ENCODE data around the gene CCDC89.

The CCDC89 gene

DNA sequence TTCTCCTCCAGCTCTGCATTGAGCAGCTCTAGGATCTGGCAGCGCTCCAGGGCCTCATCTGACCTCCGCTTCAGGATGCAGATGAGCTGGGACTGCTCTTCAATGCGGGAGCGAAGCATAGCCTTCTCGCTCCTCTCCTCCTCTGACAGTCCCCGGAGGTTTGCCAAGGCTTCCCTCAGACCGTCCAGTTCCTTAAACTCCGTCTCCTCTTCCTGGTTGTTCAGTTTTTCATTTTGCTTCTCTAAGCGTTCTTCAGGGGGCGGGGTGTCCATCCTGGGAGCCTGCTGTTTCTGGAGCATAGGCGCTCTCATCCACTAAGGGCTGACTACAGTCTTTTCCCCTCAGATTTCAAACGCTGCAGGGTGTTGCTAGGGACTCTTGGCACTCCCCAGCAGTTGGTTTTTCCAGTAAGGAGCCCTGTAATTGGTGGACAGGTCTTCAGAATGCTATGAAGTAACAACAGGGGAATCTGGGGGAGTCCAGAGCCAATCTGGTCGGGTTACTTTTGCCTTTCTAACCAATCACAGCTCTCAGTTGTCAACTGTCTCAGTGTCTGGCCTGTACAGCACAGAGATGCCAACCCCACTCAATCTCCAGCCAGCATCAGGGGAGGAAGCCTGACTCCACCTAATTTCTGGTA, at the start of gene CCDC89:
Gene CCDC89 (minus strand): TSS at position 376 of the 640 bp plus-strand sequence. CDS start 65 bp downstream, at position 311.
- no peak for DNase-seq (ENCODE audit: low read depth)

DNA sequence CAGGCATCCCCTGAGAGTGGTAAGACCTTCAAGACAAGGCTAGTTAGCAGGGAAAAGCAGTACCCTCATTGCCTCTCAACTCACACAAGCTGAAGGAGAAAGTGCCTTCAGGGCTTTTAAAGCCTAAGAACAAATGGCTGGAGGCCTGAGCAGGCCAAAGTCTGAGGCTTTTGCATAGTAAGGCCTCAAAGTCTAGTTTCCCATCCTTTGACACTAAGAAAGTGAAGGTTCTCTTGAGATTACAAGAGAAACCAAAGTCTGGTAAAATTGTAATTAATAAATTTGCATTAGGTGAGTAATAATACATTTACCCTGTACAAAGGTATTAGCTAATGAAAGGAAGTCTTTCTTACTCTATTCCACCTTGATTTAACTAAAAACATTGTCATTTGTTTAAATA, 47.0 kb upstream of the CCDC89 start:
- DNase-seq (ENCODE audit: low read depth), result no peak

DNA sequence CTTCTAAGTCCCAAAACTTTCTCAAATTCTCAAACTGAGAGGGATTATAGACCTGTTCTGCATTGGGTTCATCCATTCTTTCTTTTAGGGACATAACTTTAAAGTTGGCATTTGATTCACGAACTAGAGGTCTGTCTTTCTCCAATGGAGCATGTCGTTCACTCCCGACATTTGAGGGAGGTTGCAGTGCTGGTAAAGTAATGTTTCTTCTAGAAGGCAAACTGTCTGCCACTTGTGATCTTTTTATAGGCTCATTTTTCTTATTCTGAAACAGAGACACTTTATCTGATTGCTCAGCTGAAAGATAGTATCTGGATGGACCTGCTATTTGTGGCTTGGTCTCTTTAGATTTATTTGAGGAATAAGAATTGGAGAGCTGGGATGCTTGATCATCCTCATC, 40.4 kb upstream of the CCDC89 start:
- no peak for DNase-seq (ENCODE audit: low read depth)

DNA sequence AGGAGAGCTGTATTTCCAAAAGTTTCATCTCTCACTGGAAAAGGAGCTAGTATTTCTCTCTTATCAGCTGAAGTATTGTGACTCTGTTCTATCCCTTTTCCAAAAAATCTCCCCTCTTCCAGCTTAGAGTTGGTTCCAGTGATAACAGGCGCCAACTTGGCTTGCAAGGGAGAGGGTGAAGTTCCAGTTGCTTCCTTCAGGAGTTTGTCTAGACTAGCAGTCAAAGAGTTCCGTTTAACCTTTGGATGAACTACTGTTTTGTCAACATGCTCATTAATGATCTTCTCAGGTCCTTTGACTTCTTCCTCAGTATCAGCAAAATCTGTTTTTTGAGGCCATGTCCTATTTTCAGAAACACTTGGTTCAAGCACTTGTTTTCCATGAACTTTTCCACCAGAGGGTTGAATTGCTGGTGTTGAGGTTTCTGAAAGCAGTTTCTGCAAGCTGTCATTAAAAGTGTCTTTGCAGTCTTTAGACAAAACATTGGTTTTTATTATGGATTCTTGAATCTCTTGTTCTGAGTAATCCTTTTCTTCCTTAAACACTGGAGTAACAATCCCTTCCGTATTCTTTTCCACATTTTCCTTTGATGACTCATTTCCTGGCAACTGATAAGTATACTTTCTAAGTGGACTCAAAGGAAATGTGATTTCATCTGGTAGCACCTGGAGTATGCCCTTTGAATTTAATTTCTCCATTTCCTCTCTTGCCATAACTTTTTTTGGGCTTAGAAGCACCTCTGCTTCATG, 39.7 kb upstream of the CCDC89 start:
- DNase-seq (ENCODE audit: low read depth), result no peak

DNA sequence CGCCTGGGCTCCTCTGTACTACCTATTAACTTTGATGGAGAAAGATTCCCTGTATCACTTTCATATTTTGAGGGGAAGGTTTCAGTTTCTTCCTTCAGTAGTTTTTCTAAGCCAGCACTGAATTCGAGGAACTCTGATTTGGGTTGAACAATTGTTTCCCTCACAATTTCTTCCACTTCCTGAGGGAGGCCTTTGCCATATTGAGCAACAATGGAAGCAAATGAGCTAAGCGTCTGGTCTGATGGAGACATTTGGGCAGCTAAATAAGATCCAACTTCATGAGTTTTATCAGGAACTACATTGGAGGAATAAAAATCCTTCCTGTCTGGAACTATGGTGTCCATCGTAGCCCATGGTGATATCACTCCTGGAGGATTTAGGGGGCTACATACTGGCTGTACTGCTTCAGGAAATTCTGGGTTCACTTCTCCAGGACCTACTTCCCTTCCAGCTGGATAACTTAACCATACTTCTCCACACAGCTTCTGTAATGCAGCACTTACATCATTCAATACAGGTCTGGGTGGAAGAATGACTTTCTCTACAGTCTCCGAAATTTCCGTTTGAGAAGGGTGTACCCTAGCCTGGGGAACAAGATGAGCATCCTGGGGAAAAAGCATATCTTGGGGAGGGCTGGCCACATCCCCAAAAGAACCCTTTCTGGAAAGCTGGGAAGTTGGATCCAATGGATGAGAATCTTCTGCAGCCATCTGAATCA, 38.9 kb upstream of the CCDC89 start:
- DNase-seq (ENCODE audit: low read depth), result no peak

DNA sequence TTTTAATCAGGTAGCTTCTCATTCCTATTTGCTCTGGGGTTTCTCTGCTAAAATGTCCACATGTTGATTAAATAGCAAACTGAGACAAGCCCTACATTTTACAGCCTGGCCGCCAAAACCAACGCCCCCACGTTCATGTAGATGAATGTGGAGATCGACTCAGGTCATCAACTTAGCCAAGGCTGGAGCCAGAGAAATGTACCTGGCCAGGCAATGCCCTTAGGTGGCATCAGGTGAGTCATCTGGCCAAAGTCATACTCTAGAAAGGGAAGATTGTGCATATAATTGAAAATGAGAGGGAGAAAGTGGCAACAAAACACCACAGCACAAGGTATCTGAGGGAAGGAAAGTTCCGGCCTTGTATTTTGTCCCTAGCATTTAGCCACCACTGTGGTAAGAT, 37.1 kb upstream of the CCDC89 start:
- no peak for DNase-seq (ENCODE audit: low read depth)

DNA sequence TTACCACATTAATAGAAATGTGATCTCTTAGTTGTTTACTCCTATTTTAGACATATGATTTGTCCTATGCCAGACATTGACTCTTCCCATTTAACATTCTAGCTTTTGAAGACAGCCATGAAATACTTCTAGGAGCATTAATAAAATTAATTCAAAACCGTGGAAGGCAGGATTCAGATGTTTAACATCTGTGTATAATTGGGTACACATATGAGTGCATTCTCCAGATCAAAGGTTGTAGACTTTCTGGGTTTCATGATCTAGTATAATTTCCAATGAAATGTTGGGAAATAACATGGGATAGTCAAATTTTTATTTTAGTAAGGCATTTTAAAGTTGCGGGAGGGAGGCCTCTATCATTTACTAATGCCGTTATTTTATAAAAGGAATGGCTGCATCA, 35.2 kb upstream of the CCDC89 start:
- DNase-seq (ENCODE audit: low read depth), result no peak

DNA sequence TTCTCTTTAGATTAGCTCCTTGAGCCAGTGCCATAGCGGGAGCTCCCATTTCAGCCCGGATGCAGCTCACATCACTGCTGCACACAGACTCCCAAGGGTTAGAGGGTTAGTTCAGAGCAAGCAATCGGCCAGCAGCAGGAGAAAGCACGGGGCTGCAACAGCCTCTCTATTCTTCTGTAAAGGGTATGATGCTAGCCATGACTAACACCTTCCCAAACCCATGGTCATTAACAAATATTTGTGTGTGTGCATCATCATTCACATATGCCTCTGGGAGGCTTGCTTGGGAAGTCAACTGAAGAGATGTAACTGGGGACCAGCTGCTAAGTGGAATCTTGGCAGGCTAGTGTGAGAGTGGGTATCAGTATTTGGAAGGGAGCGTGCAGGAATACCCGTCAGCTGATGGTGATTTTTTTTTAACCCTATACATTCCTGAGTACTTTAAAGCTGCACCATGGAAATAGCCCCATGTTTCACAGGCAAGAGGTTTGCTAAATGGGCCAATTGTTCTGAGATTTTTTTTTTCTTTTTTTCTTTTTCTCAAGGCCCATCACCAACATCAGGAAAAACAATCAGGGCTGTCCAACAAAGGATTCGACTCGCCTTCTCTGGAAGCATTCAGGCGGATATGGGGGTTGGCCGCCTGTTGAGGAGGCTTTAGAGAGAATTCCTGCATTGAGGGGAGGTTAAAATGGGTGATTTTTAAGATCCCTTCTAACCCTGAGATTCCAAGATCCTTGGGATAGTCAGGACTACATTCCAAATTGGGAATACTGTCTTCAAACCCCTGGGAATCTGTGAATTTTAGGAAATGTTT, 33.2 kb upstream of the CCDC89 start:
- DNase-seq (ENCODE audit: low read depth), result no peak

DNA sequence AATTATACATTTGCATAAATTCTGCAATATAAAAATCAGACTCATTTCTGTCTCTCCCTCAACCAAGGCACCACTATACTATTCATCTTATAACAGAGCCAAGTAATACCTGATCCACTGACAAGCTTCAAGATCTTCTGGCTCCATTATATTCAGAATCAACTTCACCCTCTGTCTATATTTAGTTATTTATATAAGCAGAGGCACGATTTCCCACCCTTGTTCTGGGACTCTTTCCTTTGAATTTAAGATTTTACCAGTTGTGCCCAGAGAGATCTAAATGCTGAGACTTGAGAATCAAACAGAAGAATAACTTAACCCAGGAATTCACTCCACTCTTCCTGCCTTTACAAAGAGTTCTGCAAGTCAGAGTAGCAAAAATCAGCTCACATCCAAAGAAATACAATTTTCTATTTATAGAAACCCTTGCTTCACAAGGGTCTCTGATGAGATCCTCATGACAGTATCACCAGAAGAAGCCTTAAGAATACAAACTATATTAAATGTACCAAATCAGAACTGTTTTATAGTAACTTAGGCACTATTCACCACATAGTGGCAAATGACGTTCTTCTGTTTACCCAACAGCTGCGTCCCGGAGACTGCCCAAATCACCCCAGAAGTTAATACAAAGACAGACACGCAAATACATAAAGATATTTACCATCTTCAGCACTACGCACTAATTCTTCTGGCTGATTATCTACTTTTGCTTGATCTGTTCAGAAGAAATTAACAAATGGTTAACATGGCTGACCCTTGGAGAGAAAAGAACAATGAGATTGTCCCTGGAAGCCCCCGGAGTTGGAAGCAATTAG, 32.3 kb upstream of the CCDC89 start:
- no peak for DNase-seq (ENCODE audit: low read depth)

DNA sequence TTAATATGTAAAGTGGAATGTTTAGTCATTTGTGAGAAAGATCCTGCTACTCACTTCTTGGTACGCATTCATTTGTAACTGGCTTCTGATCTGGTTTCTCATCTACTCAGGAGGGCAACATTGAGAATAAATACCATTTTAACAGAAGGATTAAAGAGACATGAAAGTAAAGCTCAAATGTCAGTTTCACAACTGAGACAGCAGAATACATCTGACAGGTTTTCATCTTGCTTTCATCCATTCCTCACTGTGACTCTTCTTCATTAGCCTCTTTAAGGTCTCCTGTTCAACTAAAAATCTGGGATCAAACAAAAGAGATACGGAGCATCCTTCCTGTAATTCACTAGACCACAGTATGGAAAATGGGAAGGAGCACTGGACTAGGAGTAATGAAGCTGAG, 31.4 kb upstream of the CCDC89 start:
- no peak for DNase-seq (ENCODE audit: low read depth)

DNA sequence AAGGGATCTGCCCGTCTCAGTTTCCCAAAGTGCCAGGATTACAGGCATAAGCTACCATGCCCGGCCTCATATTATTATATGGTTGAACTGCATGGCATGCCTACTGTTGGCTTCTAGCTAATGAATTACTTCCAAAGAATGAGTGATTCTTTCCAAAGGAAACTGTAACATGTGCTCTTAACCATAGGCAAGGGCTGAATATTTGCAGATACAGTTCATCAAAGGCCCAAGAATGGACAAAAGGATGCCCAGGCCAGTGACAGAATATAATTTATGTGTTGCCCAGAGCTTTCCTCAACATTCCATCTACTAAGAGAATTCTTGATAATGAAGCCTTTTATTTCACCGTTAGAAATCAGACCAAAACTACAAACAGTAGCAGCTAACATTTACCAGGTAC, 27.0 kb upstream of the CCDC89 start:
- DNase-seq (ENCODE audit: low read depth), result no peak

DNA sequence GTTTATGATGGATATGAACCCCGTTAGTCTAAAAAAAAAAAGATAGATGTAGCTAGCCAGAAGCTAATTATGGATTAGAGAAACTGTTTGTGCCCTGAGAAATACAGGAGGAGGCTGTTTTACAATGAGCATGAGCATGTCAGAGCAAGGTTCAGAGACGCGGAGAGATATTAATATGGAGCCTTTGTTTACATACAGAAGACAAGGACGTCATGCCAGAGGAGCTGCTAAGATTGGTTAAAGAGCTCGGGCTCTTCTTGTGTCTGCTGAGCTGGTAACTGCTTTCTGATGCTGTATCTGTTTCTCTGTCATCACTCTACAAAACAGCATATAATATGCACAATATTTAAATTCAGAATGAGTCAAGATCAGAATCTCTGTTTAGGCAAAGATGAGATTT, 24.9 kb upstream of the CCDC89 start:
- no peak for DNase-seq (ENCODE audit: low read depth)

DNA sequence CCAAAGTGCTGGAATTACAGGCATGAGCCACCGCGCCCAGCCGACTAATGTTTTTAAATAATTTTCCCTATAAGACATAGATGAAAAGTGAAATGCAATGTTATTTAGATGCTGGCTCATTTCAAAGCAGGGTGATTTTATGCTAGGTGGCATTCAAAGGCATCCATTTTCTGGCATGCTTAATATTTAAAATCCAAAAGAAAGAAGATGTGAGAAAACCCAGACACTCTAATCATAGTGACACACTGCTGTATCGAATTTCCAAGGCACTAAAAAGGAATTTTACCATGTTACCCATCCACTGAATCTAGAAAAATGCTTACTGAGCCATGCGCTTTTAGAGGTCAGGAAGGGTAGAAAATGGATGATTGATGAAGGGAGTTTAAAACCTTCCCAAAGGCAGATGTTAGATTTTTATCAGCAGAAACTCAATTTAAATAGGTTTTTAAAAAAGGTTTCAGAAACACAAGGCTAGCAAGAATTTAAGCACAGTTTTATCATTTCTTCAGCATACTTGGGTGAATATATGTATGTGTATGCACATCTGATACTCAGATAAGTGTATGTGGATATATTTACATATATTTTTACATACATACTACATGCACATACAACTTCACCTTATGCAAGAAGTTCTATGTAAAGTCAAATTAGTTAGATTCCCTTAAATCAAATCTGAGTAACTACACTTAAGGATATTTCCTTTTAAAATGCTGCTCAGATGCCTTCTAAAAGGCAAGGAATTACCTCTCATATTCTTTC, 24.1 kb upstream of the CCDC89 start:
- no peak for DNase-seq (ENCODE audit: low read depth)

DNA sequence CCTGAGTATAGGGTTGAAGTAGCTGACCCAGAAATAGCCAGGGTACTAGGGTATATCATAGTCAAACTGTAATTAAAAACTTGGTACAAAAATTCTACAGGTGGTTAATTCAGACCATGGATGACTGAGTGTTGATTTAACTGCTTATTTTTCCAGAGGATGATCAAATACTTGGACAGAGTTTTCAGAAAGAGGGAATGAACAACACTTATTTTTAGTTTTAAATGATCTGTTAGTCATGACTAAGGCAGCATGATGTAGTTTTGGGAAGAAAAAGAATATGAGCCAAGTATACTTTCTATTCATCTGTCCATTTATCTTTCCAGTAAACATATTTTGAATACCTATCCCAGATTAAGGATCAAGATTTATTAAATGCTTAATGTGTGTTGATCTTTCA, 19.8 kb upstream of the CCDC89 start:
- no peak for DNase-seq (ENCODE audit: low read depth)

DNA sequence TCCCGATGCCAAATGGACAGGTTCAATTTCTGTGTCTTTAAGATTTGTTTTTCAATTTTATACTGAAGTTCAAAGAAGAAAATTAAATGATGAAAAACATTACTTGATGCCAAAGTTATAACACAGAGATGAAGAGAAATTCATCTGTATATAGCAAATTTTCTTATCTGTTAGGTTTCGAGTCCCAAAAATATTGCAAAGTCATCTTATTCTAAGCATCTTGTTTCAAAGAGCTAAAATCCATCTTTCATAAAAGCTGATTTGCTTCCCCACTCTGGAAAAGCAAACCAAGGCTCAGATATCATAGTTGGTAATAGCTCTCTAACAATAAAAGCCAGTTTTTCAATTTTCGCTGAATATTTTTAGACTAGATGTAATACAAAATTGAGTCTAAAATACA, 19.0 kb upstream of the CCDC89 start:
- no peak for DNase-seq (ENCODE audit: low read depth)

DNA sequence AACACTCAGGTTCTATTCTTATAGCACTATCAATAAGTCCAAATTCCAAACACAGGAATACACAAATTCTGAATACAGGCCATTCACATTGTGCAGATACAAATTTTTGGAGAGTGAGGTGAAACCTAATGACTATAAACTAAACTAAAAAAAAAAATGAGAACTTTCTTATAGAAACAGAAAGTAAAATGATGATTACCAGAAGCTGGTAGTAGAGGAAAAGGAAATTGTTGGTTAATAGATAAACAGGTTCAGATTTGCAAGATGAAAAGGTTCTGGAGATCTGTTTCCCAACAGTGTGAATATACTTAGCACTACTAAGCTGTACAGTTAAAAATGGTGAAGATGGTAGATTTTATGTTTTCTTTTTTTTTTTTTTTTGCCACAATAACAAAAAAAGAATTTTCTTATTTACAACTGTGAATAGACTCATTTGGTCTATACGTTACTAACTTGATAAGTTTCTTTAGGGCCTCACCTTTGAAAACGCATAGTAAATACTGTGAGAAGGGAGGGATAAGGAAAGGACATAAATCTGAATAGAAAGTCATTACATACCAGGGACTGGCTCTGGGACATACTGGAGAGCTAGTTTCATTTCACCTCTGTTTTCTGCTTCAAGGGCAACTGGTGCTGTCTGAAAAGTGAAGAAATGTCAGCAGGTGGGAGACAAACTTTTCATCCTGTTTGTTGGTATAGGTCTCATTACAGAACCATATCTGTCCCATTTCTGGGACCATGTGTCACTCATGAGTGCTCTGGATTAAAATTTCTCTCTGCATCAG, 14.2 kb upstream of the CCDC89 start:
- DNase-seq (ENCODE audit: low read depth), result no peak

DNA sequence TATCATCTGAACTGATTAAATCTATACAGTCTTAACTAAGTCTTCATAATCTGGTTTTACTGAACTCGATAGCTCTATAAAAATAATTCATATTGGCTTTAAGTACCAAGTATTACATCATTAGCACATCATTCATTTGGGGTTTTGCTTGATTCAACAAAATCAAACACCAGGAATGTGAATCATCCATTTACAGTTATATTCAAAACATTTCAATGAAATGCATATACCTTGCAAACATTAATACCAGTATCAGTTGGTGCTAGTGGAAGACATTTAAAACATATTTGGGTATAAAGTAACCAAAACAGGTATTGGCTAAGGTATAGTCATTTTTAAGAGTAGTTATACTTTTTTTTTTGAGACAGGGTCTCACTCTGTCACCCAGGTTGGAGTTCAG, 12.2 kb upstream of the CCDC89 start:
- DNase-seq (ENCODE audit: low read depth), result no peak

DNA sequence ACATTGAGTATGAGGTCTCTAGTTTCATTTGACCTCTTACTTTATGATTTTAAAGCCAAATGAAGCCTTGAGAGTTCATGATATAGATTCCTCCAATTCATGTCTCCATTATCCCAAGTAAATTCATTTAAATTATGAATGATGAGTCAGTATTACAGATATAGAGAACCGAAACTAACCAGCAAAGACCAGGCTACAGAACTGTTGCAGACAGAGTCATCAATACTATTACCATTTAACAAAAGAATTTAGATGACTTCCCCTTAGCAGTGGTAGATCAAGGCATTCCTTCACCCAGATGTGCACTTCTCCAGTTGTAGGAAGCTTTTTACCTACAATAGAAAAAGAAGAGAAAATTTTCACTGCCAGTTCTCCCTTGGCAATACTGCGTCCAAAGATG, 11.8 kb upstream of the CCDC89 start:
- DNase-seq (ENCODE audit: low read depth), result no peak

DNA sequence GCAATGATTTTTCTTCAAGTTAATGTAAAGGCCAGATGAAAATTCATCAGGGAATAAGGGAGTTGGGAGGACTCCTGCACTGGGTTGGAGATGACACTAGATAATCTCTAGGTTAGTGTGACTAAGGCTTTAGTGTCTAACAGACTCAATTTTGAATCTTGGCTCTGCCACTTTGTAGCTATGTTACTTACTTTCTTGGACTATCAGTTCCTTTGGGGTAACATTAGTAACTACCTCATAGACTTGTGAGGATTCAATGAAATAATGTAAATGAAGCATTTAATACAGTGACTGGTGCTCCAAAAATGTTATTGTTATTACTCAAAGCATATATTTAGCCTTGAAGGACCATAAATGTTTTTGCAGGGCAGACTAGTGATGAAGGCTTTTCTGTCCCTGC, 9.6 kb upstream of the CCDC89 start:
- no peak for DNase-seq (ENCODE audit: low read depth)

DNA sequence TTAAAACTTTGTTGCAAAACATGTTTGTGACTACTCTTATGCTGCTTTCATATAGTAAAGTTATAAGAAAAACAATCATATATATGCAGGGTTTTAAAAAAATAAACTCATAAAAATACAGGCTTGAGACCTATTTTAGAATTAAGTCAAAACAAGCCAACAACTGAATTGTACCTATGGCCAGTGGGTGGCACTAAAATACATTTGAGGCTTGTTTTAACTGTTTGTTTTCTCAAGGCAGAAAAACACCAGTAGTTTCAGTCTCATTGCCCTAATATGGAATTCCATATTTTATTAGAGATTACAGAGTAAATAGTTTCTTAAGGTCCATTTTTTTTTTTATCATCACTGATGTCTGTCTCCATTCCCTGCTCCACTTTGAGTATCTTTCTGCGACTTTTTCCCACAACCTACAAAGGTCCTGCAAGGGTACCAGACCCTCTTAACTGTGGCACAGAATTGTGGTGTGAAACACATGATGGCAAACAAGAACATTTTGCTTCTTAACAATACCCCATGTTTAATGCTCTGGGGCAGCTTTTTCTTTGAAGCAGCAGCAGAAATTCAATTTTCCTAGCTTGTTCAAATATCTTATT, 8.5 kb upstream of the CCDC89 start:
- DNase-seq (ENCODE audit: low read depth), result no peak
